GM12878 (cell line): Measurements from ENCODE around the gene SLC36A3. TPM values are rescaled to one million over a fixed set of nuclear protein-coding genes. Genes with fewer than 3 reads are reported as not detected.
A peak's percentile ranks its signal among the peaks of the same experiment; 100 is the strongest.

Source experiments
- ATAC-seq: fragments of 200-7000 bp; cut with Tn5 transposase; 3 replicates; pipeline ENCODE4 v1.9.1; 2020; ENCODE audit warnings: mild to moderate bottlenecking, moderate library complexity
- BruUV-seq: library from RNA; stranded (reverse); fragments of 400-500 nt; replicated peaks from 2 replicates; lab custom pipeline; 2021; lab: Mats Ljungman, UMichigan
- CTCF ChIA-PET: fragments of 300-600 bp; sonication (Branson Sonifier 250); formaldehyde crosslinking; extraction: SDS; loops from one replicate; lab custom pipeline; 2021; ENCODE audit warnings: inconsistent platforms; lab: Yijun Ruan, JAX
- POLR2A ChIA-PET: fragments of 350-600 bp; formaldehyde crosslinking; extraction: SDS; loops from one replicate; lab custom pipeline; 2021; ENCODE audit warnings: inconsistent platforms; lab: Charles Lee
- RAD21 ChIA-PET: fragments of 300-600 bp; sonication (Branson Sonifier 250); formaldehyde crosslinking; loops from one replicate; lab custom pipeline; 2023; ENCODE audit warnings: antibody characterized with exemption; ENCODE audit not compliant: unreplicated experiment; lab: Charles Lee
- SMC1A ChIA-PET: fragments of 300-600 bp; sonication (Branson Sonifier 250); formaldehyde crosslinking; loops from one replicate; lab custom pipeline; 2023; ENCODE audit not compliant: unreplicated experiment, uncharacterized antibody; lab: Charles Lee
- DNase-seq: peaks from one replicate; pipeline ENCODE4 v3.0.0-alpha.2; 2011; ENCODE audit warnings: low read depth, low spot score
- FAIRE-seq: peaks from 3 replicates; lab custom pipeline; 2011; peaks lifted over from hg19 to GRCh38; lab: Jason Lieb, UNC
- H2AFZ ChIP-seq: 2 replicates; pipeline ENCODE4 v1.6.0; 2011; ENCODE audit warnings: low read depth, low read length, control low read depth; ENCODE audit not compliant: control insufficient read depth
- H3K27ac ChIP-seq: 2 replicates; pipeline ENCODE4 v1.5.1; 2011; ENCODE audit warnings: control low read depth; ENCODE audit not compliant: control insufficient read depth, insufficient read depth
- H3K27me3 ChIP-seq, 2 experiments: replicated peaks in 1 of 2; 2 replicates each; pipeline versions ENCODE4 v1.6.0 to v1.6.1; 2011; ENCODE audit warnings: low read length in 1 of 2; ENCODE audit not compliant: control insufficient read depth in 2 of 2, insufficient read depth in 2 of 2
- H3K36me3 ChIP-seq, 2 experiments: 2 replicates each; pipeline ENCODE4 v1.5.1; 2011; ENCODE audit warnings: low read length in 1 of 2; ENCODE audit not compliant: control insufficient read depth in 2 of 2, insufficient read depth in 2 of 2
- H3K4me1 ChIP-seq: 2 replicates; pipeline ENCODE4 v1.6.1; 2011; ENCODE audit warnings: mild to moderate bottlenecking, low read length, moderate library complexity, mixed read lengths; ENCODE audit not compliant: control insufficient read depth, insufficient read depth
- H3K4me2 ChIP-seq: 2 replicates; pipeline ENCODE4 v1.6.0; 2011; ENCODE audit warnings: control low read depth; ENCODE audit not compliant: control insufficient read depth, insufficient read depth
- H3K4me3 ChIP-seq: fragments of 200-600 bp; sonication (generic); 2 replicates; pipeline ENCODE4 v1.5.1; 2016
- H3K79me2 ChIP-seq: 2 replicates; pipeline ENCODE4 v1.6.0; 2011; ENCODE audit warnings: low read length; ENCODE audit not compliant: control insufficient read depth, insufficient read depth
- H3K9ac ChIP-seq: 2 replicates; pipeline ENCODE4 v1.8.0; 2011; ENCODE audit warnings: low read length, control low read depth, mixed read lengths; ENCODE audit not compliant: control insufficient read depth, insufficient read depth
- H3K9me3 ChIP-seq: replicated peaks from 3 replicates; pipeline ENCODE4 v1.5.1; 2011; ENCODE audit warnings: mild to moderate bottlenecking, low read length; ENCODE audit not compliant: control insufficient read depth, insufficient read depth
- H4K20me1 ChIP-seq: 2 replicates; pipeline ENCODE4 v1.6.0; 2011; ENCODE audit not compliant: control insufficient read depth, insufficient read depth
- CREM ChIP-seq: IDR thresholded peaks from 2 replicates; pipeline ENCODE4 v1.6.1; 2014; ENCODE audit warnings: antibody characterized with exemption, low read depth
- JUNB ChIP-seq: IDR thresholded peaks from 2 replicates; pipeline ENCODE4 v1.6.1; 2016; ENCODE audit warnings: antibody characterized with exemption, mild to moderate bottlenecking
- POLR2A ChIP-seq: IDR thresholded peaks from 2 replicates; pipeline ENCODE4 v1.6.1; 2011; ENCODE audit warnings: low read depth, mild to moderate bottlenecking, low read length
- SRF ChIP-seq, 2 experiments: IDR thresholded peaks; 2 replicates each; pipeline ENCODE4 v1.6.1; 2011; ENCODE audit warnings: low read depth in 2 of 2, low read length in 2 of 2, mild to moderate bottlenecking in 1 of 2, moderate library complexity in 1 of 2
- TCF7 ChIP-seq: IDR thresholded peaks from 2 replicates; pipeline ENCODE4 v1.6.1; 2014; ENCODE audit warnings: antibody characterized with exemption, borderline replicate concordance
- WGBS: methylation state at CpG from one replicate; pipeline ENCODE4 v1.1.6; 2016; ENCODE audit warnings: low lambda C conversion rate; ENCODE audit not compliant: insufficient replicate concordance, insufficient coverage; ENCODE audit errors: missing lambda C conversion rate; 5-methylcytosine and 5-hydroxymethylcytosine counted together
- in situ Hi-C: fragments of 300-500 bp; cut with MboI; formaldehyde crosslinking; loops from 9 replicates; pipeline ENCODE4 v1.14.3; 2018; ENCODE audit warnings: mixed read lengths
- intact Hi-C: fragments of 100-400 bp; cut with micrococcal nuclease; formaldehyde crosslinking; loops from one replicate; pipeline ENCODE4 v1.14.2; 2022; ENCODE audit not compliant: unreplicated experiment
- polyA plus RNA-seq, 11 experiments: library from polyadenylated mRNA; depleted of rRNA in 4 of 11; unstranded in 6 of 11; stranded (reverse) in 5 of 11; fragments of >200 nt; fragmentation: Nextera tagmentation in 4 of 11; fragmentation: Illumina TruSeq in 1 of 11; extraction: Ambion mirVana in 4 of 11; extraction: Trizol in 1 of 11; gene quantifications; 1 replicate in 1 of 11; 2 replicates in 10 of 11; pipeline versions ENCODE4 v1.2.1 to v1.2.3, GENCODE V29; 2011 to 2016; ENCODE audit warnings: inconsistent platforms in 2 of 11, missing spikeins in 2 of 11, low read depth in 1 of 11
- total RNA-seq, 4 experiments: library from RNA; depleted of rRNA in 3 of 4; stranded (reverse); fragments of >200 nt in 3 of 4; fragmentation: Illumina TruSeq in 1 of 4; extraction: Trizol in 1 of 4; gene quantifications; 2 replicates each; pipeline versions ENCODE4 v1.2.1 to v1.2.3, GENCODE V29; 2013 to 2021

SLC36A3 gene
- total and polyA plus RNA-seq, 10 of the 15 experiments (the other 5 are each of a cell fraction or from before 2014, with no cell fraction given), result 0.03 TPM; not detected in 9

GRCh38 chr5:151267491-151268260, 35.9 kb downstream of the SLC36A3 start (continued):
- TF ChIP-seq JUNB, result no peak
- TF ChIP-seq SRF (IDR thresholded peaks at IDR 0.05; ENCODE audit: low read depth in 2 of 2, low read length in 2 of 2), result no peak
- TF ChIP-seq, all 136 proteins: peak for 0

DNA sequence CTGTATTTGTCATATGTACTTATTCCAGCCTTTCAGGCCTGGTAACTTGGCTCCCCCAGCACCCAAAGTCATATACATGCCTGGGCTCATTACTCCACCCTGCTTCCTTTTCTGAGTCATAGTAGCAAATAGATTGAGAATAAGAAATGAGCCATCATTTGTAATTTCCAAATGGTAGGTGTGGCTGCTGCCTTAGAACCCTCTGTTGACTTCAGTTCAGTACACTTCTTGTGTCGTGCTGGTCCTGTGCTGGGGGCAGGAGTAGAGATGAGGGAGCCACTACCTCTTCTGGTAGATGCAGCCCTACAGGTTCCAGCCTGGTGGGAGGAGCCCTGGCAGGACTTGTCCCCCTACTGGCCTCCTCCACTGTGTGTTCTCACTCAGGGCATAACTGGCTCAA, 39.5 kb downstream of the SLC36A3 start:
- FAIRE-seq (no peak), DNase-seq (no peak), ATAC-seq (peak; percentile 85)
- Histone ChIP-seq H3K4me3 (no peak overlapping the region), H3K36me3 (peaks cover 24 to 30% of the 10 kb centered on the region in 2 experiments), H4K20me1 (no peaks in the 10 kb centered on the region), H3K4me1 (peaks cover 5% of the 10 kb centered on the region), H3K4me2 (no peak overlapping the region), H3K9me3 (no peaks in the 10 kb centered on the region), H3K9ac (no peak overlapping the region), H3K27ac (peak overlapping the region; percentile 27; the same call in 1 of the 2 replicates), H2AFZ (no peak overlapping the region), H3K27me3 (no peaks in the 10 kb centered on the region), H3K79me2 (peaks cover 14% of the 10 kb centered on the region)
- WGBS, result 50% methylated on average over 1 of the region's 1 CpG
- CTCF ChIA-PET, result interaction anchor here (0.9 to 2.4 kb wide), 3 partner anchors 24 to 462 kb away, joined by 3 to 7 read pairs (median 3); no protein-coding TSS in a partner anchor
- RAD21 ChIA-PET, result interaction anchor here (0.7 kb wide), 1 partner anchor 10 kb away, joined by 3 read pairs; no protein-coding TSS in a partner anchor
- no TSS peak for BruUV-seq
- SMC1A ChIA-PET, result interaction anchor here (0.6 to 1.1 kb wide), 4 partner anchors 52 to 220 kb away, joined by 3 read pairs; no protein-coding TSS in a partner anchor
- intact Hi-C loops, result no loop called here
- TF ChIP-seq TCF7 (no peak), JUNB (peak; percentile 68; the same call in 1 of the 2 replicates), POLR2A (peak; percentile 39; the same call in 1 of the 2 replicates), CREM (0 out of 2 replicates have a peak, but pooled peaks have one; percentile 10)
- in situ Hi-C loops, result no loop called here
- POLR2A ChIA-PET, result interaction anchor here (1.0 to 1.3 kb wide), 2 partner anchors 25 to 40 kb away, joined by 3 read pairs; partner anchors contain the start of gene CCDC69
